Karpas-422 (cell line): ENCODE measurements around the gene KCNN1. TPM values are rescaled to one million over a fixed set of nuclear protein-coding genes. Genes with fewer than 3 reads are reported as not detected.
"Not testable (repeated sequence)": the region's sequence is repeated elsewhere in the genome, so short reads cannot be mapped to it uniquely, and the experiment has no call there.

ENCODE experiments used
- DNase-seq: peaks from one replicate; pipeline ENCODE4 v3.0.0-alpha.2; 2015
- H2AFZ ChIP-seq: fragments of 200-600 bp; sonication (generic); 2 replicates; pipeline ENCODE4 v1.6.1; 2014; ENCODE audit warnings: antibody characterized with exemption, low read length, mixed read lengths
- H3K27ac ChIP-seq: fragments of 200-600 bp; sonication (generic); 2 replicates; pipeline ENCODE4 v1.5.1; 2014; ENCODE audit warnings: mild to moderate bottlenecking, low read length, moderate library complexity
- H3K27me3 ChIP-seq: fragments of 200-600 bp; sonication (generic); 2 replicates; pipeline ENCODE4 v1.6.1; 2014; ENCODE audit warnings: low read length, mixed read lengths
- H3K36me3 ChIP-seq: fragments of 200-600 bp; sonication (generic); 2 replicates; pipeline ENCODE4 v1.6.1; 2014; ENCODE audit warnings: low read length, mixed read lengths; ENCODE audit not compliant: insufficient read depth
- H3K4me1 ChIP-seq: fragments of 200-600 bp; sonication (generic); 2 replicates; pipeline ENCODE4 v1.6.1; 2014; ENCODE audit warnings: mild to moderate bottlenecking, low read length, mixed read lengths
- H3K4me2 ChIP-seq: fragments of 200-600 bp; sonication (generic); 2 replicates; pipeline ENCODE4 v1.6.1; 2014; ENCODE audit warnings: low read length, low read depth, mild to moderate bottlenecking; ENCODE audit not compliant: poor library complexity, severe bottlenecking
- H3K4me3 ChIP-seq: fragments of 200-600 bp; sonication (generic); 2 replicates; pipeline ENCODE4 v1.5.1; 2014; ENCODE audit warnings: mild to moderate bottlenecking, antibody characterized with exemption, low read length, mixed read lengths
- H3K79me2 ChIP-seq: fragments of 200-600 bp; sonication (generic); 2 replicates; pipeline ENCODE4 v1.6.1; 2014; ENCODE audit warnings: mild to moderate bottlenecking, low read length, mixed read lengths
- H3K9ac ChIP-seq: fragments of 200-600 bp; sonication (generic); 2 replicates; pipeline ENCODE4 v1.6.0; 2014; ENCODE audit warnings: low read length
- H3K9me2 ChIP-seq: fragments of 200-600 bp; sonication (generic), shearing (Covaris generic); replicated peaks from 2 replicates; pipeline ENCODE4 v1.6.0; 2014; ENCODE audit warnings: mild to moderate bottlenecking, low read length, moderate library complexity; ENCODE audit not compliant: insufficient read depth
- H3K9me3 ChIP-seq: fragments of 300-700, 200-600 bp; sonication (generic); 2 replicates; pipeline ENCODE4 v1.6.1; 2014; ENCODE audit warnings: low read length, mixed read lengths
- H4K20me1 ChIP-seq: fragments of 200-600 bp; sonication (generic); 2 replicates; pipeline ENCODE4 v1.6.1; 2014; ENCODE audit warnings: mild to moderate bottlenecking, antibody characterized with exemption, low read length, low read depth; ENCODE audit not compliant: insufficient read depth
- total RNA-seq: library from RNA; depleted of rRNA; stranded (reverse); fragments of >200 nt; shearing (Covaris generic); gene quantifications from 2 replicates; pipeline ENCODE4 v1.2.3, GENCODE V29; 2014; ENCODE audit warnings: low replicate concordance

KCNN1 gene
- total RNA-seq, 1 experiment from 2014 or later, result not detected

- not testable (repeated sequence) for H2AFZ ChIP-seq, H3K27ac ChIP-seq, H3K9me2 ChIP-seq, H3K4me2 ChIP-seq, H3K9me3 ChIP-seq, H4K20me1 ChIP-seq, H3K4me1 ChIP-seq, H3K79me2 ChIP-seq, H3K27me3 ChIP-seq, H3K36me3 ChIP-seq, H3K9ac ChIP-seq, H3K4me3 ChIP-seq, DNase-seq
Measured at GRCh38 chr19:17986569-17986968, 19.7 kb downstream of the KCNN1 start.

GRCh38 chr19:17988161-17988560, 21.3 kb downstream of the KCNN1 start:
- Histone ChIP-seq H3K4me3 (no peak overlapping the region), H3K4me1 (no peaks in the 10 kb centered on the region), H3K9me2 (no peaks in the 10 kb centered on the region), H4K20me1 (no peaks in the 10 kb centered on the region), H3K9ac (no peak overlapping the region), H3K36me3 (no peaks in the 10 kb centered on the region), H3K27me3 (no peaks in the 10 kb centered on the region), H2AFZ (no peak overlapping the region), H3K27ac (no peak overlapping the region), H3K4me2 (no peak overlapping the region), H3K9me3 (no peaks in the 10 kb centered on the region), H3K79me2 (no peaks in the 10 kb centered on the region)
- no peak for DNase-seq

DNA sequence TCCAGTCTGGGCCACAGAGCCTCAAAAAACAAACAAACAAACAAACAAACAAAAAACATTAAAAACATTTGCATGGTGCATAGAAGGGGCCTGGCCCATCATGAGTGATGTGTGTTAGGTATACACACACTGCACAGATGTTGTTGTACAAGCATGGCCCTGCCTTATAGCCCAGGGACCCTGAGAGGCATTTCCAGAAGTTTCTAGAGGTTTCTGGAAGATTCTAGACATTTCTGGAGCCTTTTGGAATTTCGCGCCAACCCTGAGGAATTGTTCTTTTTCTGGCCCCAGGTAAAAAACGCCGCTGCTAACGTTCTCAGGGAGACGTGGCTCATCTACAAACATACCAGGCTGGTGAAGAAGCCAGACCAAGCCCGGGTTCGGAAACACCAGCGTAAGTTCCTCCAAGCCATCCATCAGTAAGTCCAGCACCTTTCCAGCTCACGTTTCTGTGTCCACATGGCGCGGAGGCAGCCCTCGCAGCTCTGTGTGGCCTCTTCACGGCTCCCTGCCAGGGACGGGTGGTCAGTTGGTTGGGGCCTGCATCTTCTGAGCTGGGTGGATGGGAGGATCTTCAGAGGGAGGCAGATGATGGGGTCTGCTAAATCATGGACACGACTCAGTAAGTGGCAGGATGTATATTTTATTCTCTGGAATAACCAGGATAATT, 22.7 kb downstream of the KCNN1 start:
- Histone ChIP-seq H3K9ac (no peak overlapping the region), H3K79me2 (no peaks in the 10 kb centered on the region), H3K36me3 (no peaks in the 10 kb centered on the region), H3K4me3 (no peak overlapping the region), H3K9me3 (no peaks in the 10 kb centered on the region), H3K4me1 (peaks cover 3% of the 10 kb centered on the region; the same call in 1 of the 2 replicates), H2AFZ (no peak overlapping the region), H3K27me3 (no peaks in the 10 kb centered on the region), H3K27ac (no peak overlapping the region), H3K9me2 (no peaks in the 10 kb centered on the region), H3K4me2 (no peak overlapping the region), H4K20me1 (no peaks in the 10 kb centered on the region)
- DNase-seq, result no peak

- no peak overlapping the region for H3K4me3 ChIP-seq
- H3K9ac ChIP-seq, result no peak overlapping the region
- no peaks in the 10 kb centered on the region for H3K9me2 ChIP-seq
- H3K4me1 ChIP-seq, result peaks cover 19% of the 10 kb centered on the region
- H3K4me2 ChIP-seq, result no peak overlapping the region
- no peaks in the 10 kb centered on the region for H4K20me1 ChIP-seq
- DNase-seq, result no peak
- H3K79me2 ChIP-seq, result no peaks in the 10 kb centered on the region
- no peaks in the 10 kb centered on the region for H3K27me3 ChIP-seq
- no peak overlapping the region for H2AFZ ChIP-seq
- no peaks in the 10 kb centered on the region for H3K9me3 ChIP-seq
- H3K36me3 ChIP-seq, result no peaks in the 10 kb centered on the region
- H3K27ac ChIP-seq, result no peak overlapping the region
Measured at GRCh38 chr19:17993076-17993813, 26.3 kb downstream of the KCNN1 start.

- Histone ChIP-seq H3K4me2 (no peak overlapping the region), H4K20me1 (no peaks in the 10 kb centered on the region), H2AFZ (no peak overlapping the region), H3K9me2 (no peaks in the 10 kb centered on the region), H3K4me3 (no peak overlapping the region), H3K36me3 (no peaks in the 10 kb centered on the region), H3K79me2 (peaks cover 6% of the 10 kb centered on the region), H3K27ac (no peak overlapping the region), H3K27me3 (no peaks in the 10 kb centered on the region), H3K4me1 (peaks cover 27% of the 10 kb centered on the region), H3K9me3 (no peaks in the 10 kb centered on the region), H3K9ac (peak overlapping the region; percentile 42; the same call in 1 of the 2 replicates)
- peak; percentile 93 for DNase-seq
Measured at GRCh38 chr19:17996826-17997316, 30.0 kb downstream of the KCNN1 start.

DNA sequence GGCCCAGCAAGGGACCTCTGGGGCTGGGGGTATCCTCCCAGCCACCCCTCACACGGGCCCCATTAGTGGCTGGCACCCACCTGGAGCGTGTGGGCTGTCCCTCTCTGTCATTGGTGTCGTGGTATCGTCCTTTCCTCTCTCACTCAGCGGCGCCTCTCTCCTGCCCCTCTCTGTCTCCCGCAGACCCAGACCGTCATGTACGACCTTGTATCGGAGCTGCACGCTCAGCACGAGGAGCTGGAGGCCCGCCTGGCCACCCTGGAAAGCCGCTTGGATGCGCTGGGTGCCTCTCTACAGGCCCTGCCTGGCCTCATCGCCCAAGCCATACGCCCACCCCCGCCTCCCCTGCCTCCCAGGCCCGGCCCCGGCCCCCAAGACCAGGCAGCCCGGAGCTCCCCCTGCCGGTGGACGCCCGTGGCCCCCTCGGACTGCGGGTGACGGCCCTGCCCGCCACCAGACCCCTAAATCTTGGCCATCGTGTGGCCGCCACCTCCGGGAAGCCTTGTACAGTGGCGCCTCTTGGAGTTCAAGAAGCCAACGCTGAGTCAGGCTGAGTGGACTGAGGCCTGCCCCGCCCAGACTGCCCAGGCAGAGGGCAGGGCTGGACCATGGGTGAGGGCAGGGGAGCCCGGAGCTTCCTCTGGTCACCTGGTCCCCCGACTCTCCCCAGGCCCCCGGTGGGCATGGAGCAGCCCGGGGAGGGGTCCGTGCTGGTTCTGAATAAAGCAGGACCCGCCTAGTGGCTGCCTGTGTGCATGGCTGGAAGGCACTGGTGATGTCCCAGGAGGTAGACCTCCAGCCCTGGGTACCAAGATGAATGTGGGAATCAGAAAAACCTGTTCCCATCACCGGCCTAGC, 31.3 kb downstream of the KCNN1 start:
- Histone ChIP-seq H2AFZ (peak overlapping the region; percentile 76), H3K9ac (peak overlapping the region; percentile 67), H3K27ac (no peak overlapping the region)

GRCh38 chr19:17998827-17999150, 31.9 kb downstream of the KCNN1 start:
- Histone ChIP-seq H3K27ac (no peak overlapping the region), H3K9me3 (no peaks in the 10 kb centered on the region), H3K4me1 (peaks cover 35% of the 10 kb centered on the region), H3K79me2 (peaks cover 20% of the 10 kb centered on the region), H3K4me3 (no peak overlapping the region), H3K36me3 (no peaks in the 10 kb centered on the region), H3K4me2 (no peak overlapping the region), H3K27me3 (no peaks in the 10 kb centered on the region), H3K9me2 (no peaks in the 10 kb centered on the region), H4K20me1 (no peaks in the 10 kb centered on the region), H2AFZ (no peak overlapping the region), H3K9ac (peak overlapping the region; percentile 67; the same call in 1 of the 2 replicates)
- no peak for DNase-seq

More for the DNA sequence above, 31.3 kb downstream of the KCNN1 start:
- H3K9me3 ChIP-seq, result no peaks in the 10 kb centered on the region
- peak overlapping the region; percentile 51; the same call in 1 of the 2 replicates for H3K4me3 ChIP-seq
- peak overlapping the region; percentile 60 for H3K4me2 ChIP-seq
- H4K20me1 ChIP-seq, result no peaks in the 10 kb centered on the region
- DNase-seq, result peak; percentile 72
- peaks cover 19% of the 10 kb centered on the region for H3K79me2 ChIP-seq
- no peaks in the 10 kb centered on the region for H3K9me2 ChIP-seq
- no peaks in the 10 kb centered on the region for H3K27me3 ChIP-seq
- H3K36me3 ChIP-seq, result no peaks in the 10 kb centered on the region
- H3K4me1 ChIP-seq, result peaks cover 35% of the 10 kb centered on the region
